Gastroesophageal sphincter (tissue), 3 donors: ENCODE results near the gene ACTN1.

Source experiments
- CTCF ChIP-seq, 4 experiments: fragments of 200-600 bp in 2 of 4; fragments of 450-650 bp in 2 of 4; sonication (generic) in 1 of 4; IDR thresholded peaks; one replicate each; pipeline ENCODE4 v1.5.1; 2017 to 2019; ENCODE audit warnings: antibody characterized with exemption in 4 of 4, mild to moderate bottlenecking in 2 of 4, moderate library complexity in 2 of 4
- POLR2A ChIP-seq, 2 donors: fragments of 450-650 bp; IDR thresholded peaks; one replicate each; pipeline ENCODE4 v1.6.1; 2017; ENCODE audit warnings: antibody characterized with exemption in 2 of 2, mild to moderate bottlenecking in 2 of 2, moderate library complexity in 1 of 2
- POLR2AphosphoS5 ChIP-seq: sonication (generic); formaldehyde crosslinking; IDR thresholded peaks from one replicate; pipeline ENCODE4 v1.6.1; 2017; ENCODE audit warnings: antibody characterized with exemption

- peak in 1 of 4 experiments; percentile 3 for TF ChIP-seq CTCF (IDR thresholded peaks at IDR 0.05)
- no peak for TF ChIP-seq POLR2AphosphoS5
- peak in 1 of 2 donors; percentile 4 for TF ChIP-seq POLR2A (IDR thresholded peaks at IDR 0.05)
Observed at GRCh38 chr14:68979722-68980451, 785 bp upstream of the ACTN1 start.
